Ovary (tissue), 3 donors: ENCODE data around the gene GPER1.

Experiments
- CTCF ChIP-seq, 3 donors: fragments of 450-650 bp in 2 of 3; fragments of 200-600 bp in 1 of 3; IDR thresholded peaks; one replicate each; pipeline versions ENCODE4 v1.5.1 to v1.8.0; 2016 to 2022; ENCODE audit warnings: antibody characterized with exemption in 3 of 3, mild to moderate bottlenecking in 1 of 3
- EP300 ChIP-seq: sonication (generic); formaldehyde crosslinking; IDR thresholded peaks from one replicate; pipeline ENCODE4 v1.6.1; 2017; ENCODE audit warnings: antibody characterized with exemption
- donor health status: DM: no; HTN: no; CAD: no.

- TF ChIP-seq EP300 (no peak), CTCF (IDR thresholded peaks at IDR 0.05) (no peak)
Observed at GRCh38 chr7:1042492-1042833, 45.5 kb upstream of the GPER1 start.
